T-cell (primary cell): ENCODE measurements around the gene MPDU1. TPM values are rescaled to one million over a fixed set of nuclear protein-coding genes. Genes with fewer than 3 reads are reported as not detected.

Experiments used
- ATAC-seq, 4 experiments: fragments of 200-7000 bp in 3 of 4; fragments of 150-1000 bp in 1 of 4; cut with Tn5 transposase; replicated peaks in 1 of 4; 1 replicate in 3 of 4; 2 replicates in 1 of 4; pipeline ENCODE4 v1.10.0; 2021; ENCODE audit warnings: moderate library complexity in 3 of 4, mild to moderate bottlenecking in 2 of 4, moderate number of reproducible peaks in 1 of 4
- CTCF ChIA-PET, 2 donors: fragments of 300-600 bp; sonication (Branson Sonifier 250); formaldehyde crosslinking; loops; one replicate each; lab custom pipeline; 2022; ENCODE audit warnings: antibody characterized with exemption in 2 of 2; lab: Charles Lee
- POLR2A ChIA-PET, 2 donors: fragments of 300-600 bp; sonication (Branson Sonifier 250); formaldehyde crosslinking; loops; one replicate each; lab custom pipeline; 2022; ENCODE audit warnings: antibody characterized with exemption in 2 of 2; lab: Charles Lee
- DNase-seq, 35 experiments: peaks; one replicate each; pipeline versions ENCODE4 v3.0.0 to v3.0.0-alpha.2; 2013 to 2023
- H3K27ac ChIP-seq: one replicate; pipeline ENCODE4 v1.5.1; 2013; ENCODE audit warnings: low read length
- H3K27me3 ChIP-seq, 2 experiments: replicated peaks in 1 of 2; 1 replicate in 1 of 2; 2 replicates in 1 of 2; pipeline versions ENCODE4 v1.6.1 to v1.7.0; 2013; ENCODE audit warnings: low read length in 1 of 2, mixed read lengths in 1 of 2; ENCODE audit not compliant: control insufficient read depth in 2 of 2, insufficient read depth in 2 of 2; ENCODE audit errors: extremely low read depth in 1 of 2
- H3K36me3 ChIP-seq, 2 donors: 1 replicate in 1 of 2; 2 replicates in 1 of 2; pipeline versions ENCODE4 v1.6.1 to v1.7.0; 2013; ENCODE audit warnings: low read length in 1 of 2; ENCODE audit not compliant: control insufficient read depth in 2 of 2, insufficient read depth in 1 of 2; ENCODE audit errors: extremely low read depth in 1 of 2
- H3K4me1 ChIP-seq, 2 experiments: 1 replicate in 1 of 2; 2 replicates in 1 of 2; pipeline versions ENCODE4 v1.6.1 to v1.7.0; 2013; ENCODE audit warnings: low read length in 2 of 2, mixed read lengths in 1 of 2; ENCODE audit not compliant: insufficient read depth in 2 of 2, control insufficient read depth in 1 of 2; ENCODE audit errors: extremely low read depth in 1 of 2
- H3K4me3 ChIP-seq, 2 donors: 1 replicate in 1 of 2; 2 replicates in 1 of 2; pipeline versions ENCODE4 v1.5.1 to v1.7.0; 2013; ENCODE audit warnings: mild to moderate bottlenecking in 2 of 2, low read length in 1 of 2, moderate library complexity in 1 of 2; ENCODE audit not compliant: control insufficient read depth in 1 of 2; ENCODE audit errors: extremely low read depth in 1 of 2
- H3K9me3 ChIP-seq: 2 replicates; pipeline ENCODE4 v1.7.0; 2013
- H3K27ac Mint-ChIP-seq, 2 donors: one replicate each; pipeline ENCODE4 v1.8.0; 2020 to 2021; ENCODE audit warnings: mild to moderate bottlenecking in 2 of 2, mixed read lengths in 2 of 2
- H3K27me3 Mint-ChIP-seq, 2 donors: one replicate each; pipeline ENCODE4 v1.8.0; 2021 to 2022; ENCODE audit warnings: mixed read lengths in 2 of 2
- H3K36me3 Mint-ChIP-seq: one replicate; pipeline ENCODE4 v1.8.0; 2021; ENCODE audit warnings: mixed read lengths
- H3K4me1 Mint-ChIP-seq, 3 donors: one replicate each; pipeline ENCODE4 v1.8.0; 2020 to 2022; ENCODE audit warnings: mixed read lengths in 3 of 3, mild to moderate bottlenecking in 1 of 3
- H3K4me3 Mint-ChIP-seq, 3 donors: one replicate each; pipeline ENCODE4 v1.8.0; 2020 to 2022; ENCODE audit warnings: mild to moderate bottlenecking in 3 of 3, mixed read lengths in 3 of 3, moderate library complexity in 3 of 3
- H3K9me3 Mint-ChIP-seq, 3 donors: one replicate each; pipeline ENCODE4 v1.8.0; 2020 to 2022; ENCODE audit warnings: mixed read lengths in 3 of 3
- WGBS: methylation state at CpG from one replicate; pipeline ENCODE4 v1.1.5; 2013; ENCODE audit warnings: missing lambda C conversion rate; ENCODE audit not compliant: insufficient coverage; 5-methylcytosine and 5-hydroxymethylcytosine counted together
- total RNA-seq, 35 experiments: library from RNA in 6 of 35; stranded (reverse) in 6 of 35; fragments of 120-200 nt in 1 of 35; gene quantifications; one replicate each; pipeline versions ENCODE4 v1.2.1 to v1.2.4 and lab custom pipeline; 2013 to 2026

Gene MPDU1
- total RNA-seq, 5 donors from 2014 or later (not counting 1 experiment from before 2014, with no cell fraction given), result 27.0 to 31.4 (median 28.6) TPM

GRCh38 chr17:7626307-7626706 lies 42.7 kb downstream of the MPDU1 start:
- Mint-ChIP-seq H3K27me3 (no peaks in the 10 kb centered on the region), H3K36me3 (no peaks in the 10 kb centered on the region), H3K4me1 (peaks cover 14 to 18% (median 18%) of the 10 kb centered on the region in 3 donors), H3K4me3 (peak overlapping the region; percentile 89 to 91 (median 91)), H3K9me3 (no peaks in the 10 kb centered on the region), H3K27ac (peak overlapping the region in 1 of 2 donors; percentile 87)
- ChIA-PET POLR2A (no interaction called here), CTCF (no interaction called here)
- WGBS, result 89% methylated on average over 5 of the region's 7 CpGs
- no peak overlapping the region for H3K4me3 ChIP-seq
- H3K4me1 ChIP-seq, result peaks cover 5 to 20% of the 10 kb centered on the region in 2 experiments
- DNase-seq (no peak), ATAC-seq (no peak)
- H3K36me3 ChIP-seq, result no peaks in the 10 kb centered on the region
- H3K27ac ChIP-seq, result no peak overlapping the region
- no peaks in the 10 kb centered on the region for H3K27me3 ChIP-seq
- H3K9me3 ChIP-seq, result no peaks in the 10 kb centered on the region

GRCh38 chr17:7626956-7627249 lies 43.3 kb downstream of the MPDU1 start:
- Histone ChIP-seq H3K9me3 (no peaks in the 10 kb centered on the region), H3K4me1 (peaks cover 5 to 20% of the 10 kb centered on the region in 2 experiments), H3K4me3 (peak overlapping the region; percentile 75 to 87), H3K27me3 (no peaks in the 10 kb centered on the region), H3K36me3 (no peaks in the 10 kb centered on the region), H3K27ac (no peak overlapping the region)
- no peaks in the 10 kb centered on the region for H3K36me3 Mint-ChIP-seq
- no peak for ATAC-seq
- peak overlapping the region; percentile 89 to 91 (median 91) for H3K4me3 Mint-ChIP-seq
- ChIA-PET CTCF (interaction anchor here in 1 of 2 donors (0.5 to 1.9 kb wide), 6 partner anchors 11 to 223 kb away, joined by 3 to 20 read pairs (median 6); partner anchors contain the start of genes FXR2, TMEM256, TP53 and WRAP53), POLR2A (interaction anchor here in 1 of 2 donors (0.6 to 1.0 kb wide), 2 partner anchors 23 to 46 kb away, joined by 3 read pairs; no protein-coding TSS in a partner anchor)
- no peaks in the 10 kb centered on the region for H3K9me3 Mint-ChIP-seq
- peak overlapping the region; percentile 71 to 87 for H3K27ac Mint-ChIP-seq
- 17% methylated on average over 2 of the region's 6 CpGs for WGBS
- no peaks in the 10 kb centered on the region for H3K27me3 Mint-ChIP-seq
- H3K4me1 Mint-ChIP-seq, result peaks cover 14 to 18% (median 18%) of the 10 kb centered on the region in 3 donors
- no peak for DNase-seq

- H3K27me3 Mint-ChIP-seq, result no peaks in the 10 kb centered on the region
- H3K4me3 Mint-ChIP-seq, result peak within 1 kb of the TSS; percentile 89 to 91 (median 91)
- H3K36me3 ChIP-seq, result no peaks in the 10 kb centered on the region
- ChIA-PET CTCF (interaction anchor here (0.5 to 1.9 kb wide), 9 partner anchors 11 to 1374 kb away, joined by 3 to 20 read pairs (median 4); partner anchors contain the start of genes ATP1B2 (in 1 of the 2), FXR2 (in 1 of the 2), TMEM256 (in 1 of the 2) and TP53 (in 1 of the 2)), POLR2A (interaction anchor here (0.5 to 1.1 kb wide), 8 partner anchors 10 to 580 kb away, joined by 3 to 4 read pairs (median 3); partner anchors contain the start of genes TP53 (in 2 of the 2) and DVL2 (in 1 of the 2))
- ATAC-seq (peak; percentile 95 to 96 (median 96)), DNase-seq (peak; percentile 70 to 89 (median 79))
- no peaks in the 10 kb centered on the region for H3K9me3 Mint-ChIP-seq
- 1% methylated on average over 33 of the region's 54 CpGs for WGBS
- H3K27ac Mint-ChIP-seq, result peak within 1 kb of the TSS; percentile 83 to 87
- H3K27ac ChIP-seq, result peak within 1 kb of the TSS; percentile 79
- no peaks in the 10 kb centered on the region for H3K9me3 ChIP-seq
- no peaks in the 10 kb centered on the region for H3K36me3 Mint-ChIP-seq
- H3K4me3 ChIP-seq, result peak within 1 kb of the TSS; percentile 75 to 87
- H3K4me1 ChIP-seq, result peaks cover 5 to 20% of the 10 kb centered on the region in 2 experiments
- no peaks in the 10 kb centered on the region for H3K27me3 ChIP-seq
- peaks cover 14 to 19% (median 18%) of the 10 kb centered on the region in 3 donors for H3K4me1 Mint-ChIP-seq
These were observed 43.8 kb downstream of the MPDU1 start, which contains the start of gene SAT2 for GRCh38 chr17:7627250-7628121. SAT2 (minus strand) TSS chr17:7627821; CDS start chr17:7627635, 186 bp downstream.

DNA sequence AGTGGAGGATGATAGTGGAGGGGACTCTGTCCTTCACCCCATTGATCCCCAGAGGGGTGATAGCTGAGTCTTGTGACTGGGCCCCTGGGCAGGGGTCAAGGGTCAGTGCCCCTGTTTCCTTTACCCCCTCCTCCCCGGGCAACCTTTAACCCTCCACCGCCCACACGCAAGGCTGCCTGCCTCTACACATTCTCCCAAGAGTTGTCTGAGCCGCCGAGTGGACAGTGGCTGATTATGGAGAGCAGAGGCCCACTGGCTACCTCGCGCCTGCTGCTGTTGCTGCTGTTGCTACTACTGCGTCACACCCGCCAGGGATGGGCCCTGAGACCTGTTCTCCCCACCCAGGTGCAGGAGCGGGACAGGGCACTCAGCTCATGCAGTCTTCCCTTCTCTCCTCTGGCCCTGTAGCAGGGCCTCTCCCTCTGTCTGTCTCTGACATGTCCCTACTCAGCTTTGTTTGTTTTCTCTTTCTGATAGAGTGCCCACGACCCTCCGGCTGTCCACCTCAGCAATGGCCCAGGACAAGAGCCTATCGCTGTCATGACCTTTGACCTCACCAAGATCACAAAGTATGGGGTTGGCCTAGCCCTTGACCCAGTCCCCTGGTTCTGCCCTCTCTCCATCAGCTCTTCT lies 46.4 kb downstream of the MPDU1 start, which contains the start of gene SHBG:
SHBG (plus strand) TSS at position 197 of the 633 bp plus-strand sequence; CDS start at position 235, 38 bp downstream.
- Histone ChIP-seq H3K27ac (no peak within 1 kb of the TSS), H3K36me3 (no peaks in the 10 kb centered on the region), H3K9me3 (no peaks in the 10 kb centered on the region), H3K27me3 (peaks cover 0 to 4% of the 10 kb centered on the region in 2 experiments), H3K4me1 (peaks cover 5 to 20% of the 10 kb centered on the region in 2 experiments), H3K4me3 (no peak within 1 kb of the TSS)
- H3K36me3 Mint-ChIP-seq, result no peaks in the 10 kb centered on the region
- no peaks in the 10 kb centered on the region for H3K27me3 Mint-ChIP-seq
- no peaks in the 10 kb centered on the region for H3K9me3 Mint-ChIP-seq
- H3K4me1 Mint-ChIP-seq, result peaks cover 14 to 19% (median 18%) of the 10 kb centered on the region in 3 donors
- DNase-seq (no peak), ATAC-seq (no peak)
- H3K27ac Mint-ChIP-seq, result no peak within 1 kb of the TSS
- 95% methylated on average over 11 of the region's 13 CpGs for WGBS
- POLR2A ChIA-PET, result interaction anchor here in 1 of 2 donors (0.6 kb wide), 1 partner anchor 630 kb away, joined by 4 read pairs; no protein-coding TSS in a partner anchor
- peak within 1 kb of the TSS in 1 of 3 donors; percentile 31 for H3K4me3 Mint-ChIP-seq
- CTCF ChIA-PET, result interaction anchor here in 1 of 2 donors (1.1 kb wide), 1 partner anchor 57 kb away, joined by 4 read pairs; the partner anchor contains the start of gene TP53

- H3K27ac ChIP-seq, result no peak overlapping the region
- Mint-ChIP-seq H3K36me3 (no peaks in the 10 kb centered on the region), H3K4me3 (no peak overlapping the region), H3K4me1 (peaks cover 8 to 13% (median 10%) of the 10 kb centered on the region in 3 donors), H3K27ac (no peak overlapping the region), H3K27me3 (peaks cover 0 to 2% of the 10 kb centered on the region in 2 donors), H3K9me3 (no peaks in the 10 kb centered on the region)
- no peak for ATAC-seq
- H3K27me3 ChIP-seq, result peaks cover 0 to 4% of the 10 kb centered on the region in 2 experiments
- H3K36me3 ChIP-seq, result no peaks in the 10 kb centered on the region
- H3K4me1 ChIP-seq, result peaks cover 4 to 15% of the 10 kb centered on the region in 2 experiments
- WGBS, result 93% methylated on average over 9 of the region's 11 CpGs
- no peak for DNase-seq
- ChIA-PET POLR2A (interaction anchor here in 1 of 2 donors (0.6 kb wide), 1 partner anchor 362 kb away, joined by 3 read pairs; no protein-coding TSS in a partner anchor), CTCF (interaction anchor here (0.7 to 2.6 kb wide), 3 partner anchors 45 to 56 kb away, joined by 3 to 17 read pairs (median 5); partner anchors contain the start of genes TP53 (in 2 of the 2) and WRAP53 (in 2 of the 2))
- no peak overlapping the region for H3K4me3 ChIP-seq
- H3K9me3 ChIP-seq, result no peaks in the 10 kb centered on the region
These were observed 48.0 kb downstream of the MPDU1 start for GRCh38 chr17:7631398-7632380.
